NCI-H1417 treated with DMSO at 0.1 percent for 48 hours (cell line): Measurements from ENCODE around the gene AKR1C4.
"Not testable (repeated sequence)": the region's sequence is repeated elsewhere in the genome, so short reads cannot be mapped to it uniquely, and the experiment has no call there.

Source experiments
- DNase-seq: peaks from one replicate; lab custom pipeline; 2025; lab: John Stamatoyannopoulos, UW

The AKR1C4 gene

GRCh38 chr10:5196702-5197113 is at the start of gene AKR1C4:
TSS of gene AKR1C4 (plus strand) at chr10:5196837. CDS start at chr10:5196868, 31 bp downstream.
- no peak for DNase-seq

GRCh38 chr10:5146920-5147254 is 49.8 kb upstream of the AKR1C4 start:
- DNase-seq, result no peak

GRCh38 chr10:5147255-5147980 is 49.2 kb upstream of the AKR1C4 start:
- DNase-seq, result no peak

GRCh38 chr10:5147981-5148677 is 48.5 kb upstream of the AKR1C4 start:
- no peak for DNase-seq

GRCh38 chr10:5148678-5149032 is 48.0 kb upstream of the AKR1C4 start:
- DNase-seq, result no peak

- no peak for DNase-seq
Measured at GRCh38 chr10:5151076-5151475, 45.6 kb upstream of the AKR1C4 start.

GRCh38 chr10:5155951-5156350 is 40.7 kb upstream of the AKR1C4 start:
- no peak for DNase-seq

- no peak for DNase-seq
Measured at GRCh38 chr10:5157501-5157900, 39.1 kb upstream of the AKR1C4 start.

GRCh38 chr10:5159126-5159525 is 37.5 kb upstream of the AKR1C4 start:
- DNase-seq, result no peak

- no peak for DNase-seq
Measured at GRCh38 chr10:5163487-5163886, 33.1 kb upstream of the AKR1C4 start.

GRCh38 chr10:5165738-5166137 is 30.9 kb upstream of the AKR1C4 start:
- no peak for DNase-seq

GRCh38 chr10:5168897-5169420 is 27.7 kb upstream of the AKR1C4 start:
- DNase-seq, result no peak

- DNase-seq, result not testable (repeated sequence)
Measured at GRCh38 chr10:5175581-5175980, 21.1 kb upstream of the AKR1C4 start.

GRCh38 chr10:5180503-5180902 is 16.1 kb upstream of the AKR1C4 start:
- DNase-seq, result not testable (repeated sequence)

- DNase-seq, result no peak
Measured at GRCh38 chr10:5183923-5184322, 12.7 kb upstream of the AKR1C4 start.

GRCh38 chr10:5184987-5185775 is 11.5 kb upstream of the AKR1C4 start, which contains the start of gene AKR1C8:
TSS of gene AKR1C8 (minus strand) at chr10:5185150. CDS start at chr10:5185104, 46 bp downstream.
- no peak for DNase-seq

GRCh38 chr10:5187867-5188266 is 8.8 kb upstream of the AKR1C4 start:
- no peak for DNase-seq

GRCh38 chr10:5188358-5188757 is 8.3 kb upstream of the AKR1C4 start:
- DNase-seq, result no peak

- no peak for DNase-seq
Measured at GRCh38 chr10:5194431-5194830, 2.2 kb upstream of the AKR1C4 start.

- no peak for DNase-seq
Measured at GRCh38 chr10:5195727-5196374, 786 bp upstream of the AKR1C4 start.

GRCh38 chr10:5198386-5198785 is 1.7 kb downstream of the AKR1C4 start:
- DNase-seq, result no peak

GRCh38 chr10:5199398-5199797 is 2.8 kb downstream of the AKR1C4 start:
- DNase-seq, result no peak
